Right lobe of liver (tissue), 4 donors: Measurements from ENCODE around the gene NCAPG.

Source experiments
- POLR2A ChIP-seq: fragments of 450-650 bp; IDR thresholded peaks from one replicate; pipeline ENCODE4 v1.6.1; 2017; ENCODE audit warnings: antibody characterized with exemption, mild to moderate bottlenecking
- TF ChIP-seq, protein P1 (sequence below), 4 donors: fragments of 200-600 bp in 3 of 4; fragments of 450-650 bp in 1 of 4; IDR thresholded peaks; one replicate each; pipeline versions ENCODE4 v1.5.1 to v1.8.0; 2016 to 2022; ENCODE audit warnings: antibody characterized with exemption in 4 of 4, mild to moderate bottlenecking in 2 of 4
- donor health status: DM: no; HTN: no; CAD: no.
- donor health status: DM: no; HTN: no; CAD: no.
- donor health status: DM: no; HTN: yes; CAD: no.

DNA sequence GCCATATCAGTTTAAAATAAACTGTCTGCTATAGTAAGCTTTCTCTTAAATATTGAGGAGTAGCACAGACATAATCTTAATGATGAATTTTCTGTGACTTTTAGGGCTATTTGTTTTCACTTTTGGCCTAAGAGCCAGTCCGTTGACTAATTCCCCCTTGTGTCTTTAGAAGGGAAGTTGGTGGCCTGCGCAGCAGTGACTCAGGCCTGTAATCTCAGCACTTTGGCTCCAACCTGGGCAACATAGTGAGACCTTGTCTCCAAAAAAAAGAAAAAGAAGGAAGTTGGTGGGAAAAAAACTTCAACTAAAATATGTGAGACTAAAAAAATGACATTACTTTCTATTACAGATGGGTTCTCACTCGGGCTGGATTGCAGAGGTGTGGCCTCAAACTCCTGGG is 3.4 kb downstream of the NCAPG start:
- TF ChIP-seq, protein P1, sequence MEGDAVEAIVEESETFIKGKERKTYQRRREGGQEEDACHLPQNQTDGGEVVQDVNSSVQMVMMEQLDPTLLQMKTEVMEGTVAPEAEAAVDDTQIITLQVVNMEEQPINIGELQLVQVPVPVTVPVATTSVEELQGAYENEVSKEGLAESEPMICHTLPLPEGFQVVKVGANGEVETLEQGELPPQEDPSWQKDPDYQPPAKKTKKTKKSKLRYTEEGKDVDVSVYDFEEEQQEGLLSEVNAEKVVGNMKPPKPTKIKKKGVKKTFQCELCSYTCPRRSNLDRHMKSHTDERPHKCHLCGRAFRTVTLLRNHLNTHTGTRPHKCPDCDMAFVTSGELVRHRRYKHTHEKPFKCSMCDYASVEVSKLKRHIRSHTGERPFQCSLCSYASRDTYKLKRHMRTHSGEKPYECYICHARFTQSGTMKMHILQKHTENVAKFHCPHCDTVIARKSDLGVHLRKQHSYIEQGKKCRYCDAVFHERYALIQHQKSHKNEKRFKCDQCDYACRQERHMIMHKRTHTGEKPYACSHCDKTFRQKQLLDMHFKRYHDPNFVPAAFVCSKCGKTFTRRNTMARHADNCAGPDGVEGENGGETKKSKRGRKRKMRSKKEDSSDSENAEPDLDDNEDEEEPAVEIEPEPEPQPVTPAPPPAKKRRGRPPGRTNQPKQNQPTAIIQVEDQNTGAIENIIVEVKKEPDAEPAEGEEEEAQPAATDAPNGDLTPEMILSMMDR (IDR thresholded peaks at IDR 0.05): no peak
- TF ChIP-seq POLR2A: no peak
